Suprapubic skin (tissue), 4 donors: ENCODE measurements around the gene IL17C. TPM values are rescaled to one million over a fixed set of nuclear protein-coding genes. Genes with fewer than 3 reads are reported as not detected.
A peak's percentile ranks its signal among the peaks of the same experiment; 100 is the strongest.

ENCODE experiments used
- DNase-seq, 2 donors: peaks; one replicate each; pipeline ENCODE4 v3.0.0-alpha.2; 2019; ENCODE audit warnings: low spot score in 2 of 2
- H3K27ac ChIP-seq: fragments of 200-600 bp; sonication (generic); one replicate; pipeline ENCODE4 v1.5.1; 2019
- H3K27me3 ChIP-seq: fragments of 200-600 bp; sonication (generic); one replicate; pipeline ENCODE4 v1.5.1; 2019
- H3K36me3 ChIP-seq: fragments of 200-600 bp; sonication (generic); one replicate; pipeline ENCODE4 v1.5.1; 2019
- H3K4me1 ChIP-seq: fragments of 200-600 bp; sonication (generic); one replicate; pipeline ENCODE4 v1.5.1; 2019
- H3K4me3 ChIP-seq: fragments of 200-600 bp; sonication (generic); one replicate; pipeline ENCODE4 v1.5.1; 2019; ENCODE audit warnings: mild to moderate bottlenecking
- H3K9me3 ChIP-seq: fragments of 200-600 bp; sonication (generic); one replicate; pipeline ENCODE4 v1.5.1; 2019
- EP300 ChIP-seq: sonication (generic); formaldehyde crosslinking; IDR thresholded peaks from one replicate; pipeline ENCODE4 v1.6.1; 2017; ENCODE audit warnings: antibody characterized with exemption
- POLR2A ChIP-seq, 2 donors: fragments of 450-650 bp; IDR thresholded peaks; one replicate each; pipeline ENCODE4 v1.6.1; 2017; ENCODE audit warnings: antibody characterized with exemption in 2 of 2, mild to moderate bottlenecking in 2 of 2, moderate library complexity in 2 of 2
- POLR2AphosphoS5 ChIP-seq, 3 donors: sonication (generic); formaldehyde crosslinking; IDR thresholded peaks; one replicate each; pipeline ENCODE4 v1.6.1; 2017; ENCODE audit warnings: antibody characterized with exemption in 3 of 3
- WGBS: methylation state at CpG from one replicate; pipeline ENCODE4 v1.1.5; 2018; 5-methylcytosine and 5-hydroxymethylcytosine counted together
- total RNA-seq, 4 donors: library from RNA; depleted of rRNA; stranded (reverse); fragments of >200 nt; gene quantifications; one replicate each; pipeline ENCODE4 v1.1.0, GENCODE V29; 2016
- TF ChIP-seq, protein P1 (sequence below), 2 donors: fragments of 200-600 bp in 1 of 2; fragments of 450-650 bp in 1 of 2; sonication (generic) in 1 of 2; IDR thresholded peaks; one replicate each; pipeline ENCODE4 v1.5.1; 2016 to 2019; ENCODE audit warnings: antibody characterized with exemption in 2 of 2, mild to moderate bottlenecking in 1 of 2, moderate library complexity in 1 of 2

The IL17C gene
- total RNA-seq, 4 donors from 2014 or later = not detected

DNA sequence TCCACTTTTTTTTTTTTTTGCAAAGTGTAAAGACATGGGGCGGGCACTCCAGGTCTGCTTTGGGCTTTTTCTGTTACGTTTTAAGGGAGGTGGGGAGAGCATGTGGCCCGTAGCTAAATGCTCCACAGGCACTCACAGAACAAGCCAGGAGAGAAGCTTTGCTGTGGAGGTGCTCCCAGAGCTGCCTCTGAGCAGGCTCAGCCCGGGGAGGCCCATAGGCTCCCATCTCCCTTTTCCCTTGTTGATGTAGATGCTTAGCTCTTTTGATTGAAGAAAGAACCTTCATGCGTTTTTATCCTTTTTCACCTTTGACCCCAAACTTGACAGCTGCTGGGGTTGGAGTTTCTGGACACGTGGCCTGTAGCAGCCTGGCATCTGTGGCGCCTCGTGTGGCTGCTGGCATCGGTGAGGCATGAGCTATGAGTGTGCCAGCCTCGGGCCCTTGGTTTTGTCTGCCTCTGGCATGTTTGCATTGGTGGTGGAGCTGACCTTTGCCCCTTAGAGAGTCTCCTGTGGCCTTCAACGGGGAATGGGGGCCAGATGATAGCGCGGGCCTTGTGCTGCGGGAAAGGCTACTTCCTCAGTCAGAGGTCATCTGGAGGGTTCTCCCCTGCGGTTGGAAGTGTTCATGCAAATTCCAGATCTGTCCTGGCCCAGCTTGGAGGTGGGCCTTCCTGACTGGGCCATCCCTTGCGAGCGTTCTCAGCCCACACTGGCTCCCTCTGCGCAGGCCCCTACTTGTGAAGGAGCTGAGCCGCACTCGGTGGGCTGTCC, 20.0 kb upstream of the IL17C start:
- no peaks in the 10 kb centered on the region for H3K27me3 ChIP-seq
- WGBS = 89% methylated on average over 19 of the region's 20 CpGs
- H3K4me1 ChIP-seq = peaks cover 7% of the 10 kb centered on the region
- no peak overlapping the region for H3K4me3 ChIP-seq
- no peak for DNase-seq
- H3K9me3 ChIP-seq = no peaks in the 10 kb centered on the region
- H3K27ac ChIP-seq = no peak overlapping the region
- H3K36me3 ChIP-seq = peaks cover 45% of the 10 kb centered on the region
- TF ChIP-seq POLR2AphosphoS5 (IDR thresholded peaks at IDR 0.05) = no peak
- TF ChIP-seq, protein P1, sequence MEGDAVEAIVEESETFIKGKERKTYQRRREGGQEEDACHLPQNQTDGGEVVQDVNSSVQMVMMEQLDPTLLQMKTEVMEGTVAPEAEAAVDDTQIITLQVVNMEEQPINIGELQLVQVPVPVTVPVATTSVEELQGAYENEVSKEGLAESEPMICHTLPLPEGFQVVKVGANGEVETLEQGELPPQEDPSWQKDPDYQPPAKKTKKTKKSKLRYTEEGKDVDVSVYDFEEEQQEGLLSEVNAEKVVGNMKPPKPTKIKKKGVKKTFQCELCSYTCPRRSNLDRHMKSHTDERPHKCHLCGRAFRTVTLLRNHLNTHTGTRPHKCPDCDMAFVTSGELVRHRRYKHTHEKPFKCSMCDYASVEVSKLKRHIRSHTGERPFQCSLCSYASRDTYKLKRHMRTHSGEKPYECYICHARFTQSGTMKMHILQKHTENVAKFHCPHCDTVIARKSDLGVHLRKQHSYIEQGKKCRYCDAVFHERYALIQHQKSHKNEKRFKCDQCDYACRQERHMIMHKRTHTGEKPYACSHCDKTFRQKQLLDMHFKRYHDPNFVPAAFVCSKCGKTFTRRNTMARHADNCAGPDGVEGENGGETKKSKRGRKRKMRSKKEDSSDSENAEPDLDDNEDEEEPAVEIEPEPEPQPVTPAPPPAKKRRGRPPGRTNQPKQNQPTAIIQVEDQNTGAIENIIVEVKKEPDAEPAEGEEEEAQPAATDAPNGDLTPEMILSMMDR (IDR thresholded peaks at IDR 0.05) = no peak
- no peak for TF ChIP-seq POLR2A (IDR thresholded peaks at IDR 0.05)
- TF ChIP-seq EP300 = no peak

DNA sequence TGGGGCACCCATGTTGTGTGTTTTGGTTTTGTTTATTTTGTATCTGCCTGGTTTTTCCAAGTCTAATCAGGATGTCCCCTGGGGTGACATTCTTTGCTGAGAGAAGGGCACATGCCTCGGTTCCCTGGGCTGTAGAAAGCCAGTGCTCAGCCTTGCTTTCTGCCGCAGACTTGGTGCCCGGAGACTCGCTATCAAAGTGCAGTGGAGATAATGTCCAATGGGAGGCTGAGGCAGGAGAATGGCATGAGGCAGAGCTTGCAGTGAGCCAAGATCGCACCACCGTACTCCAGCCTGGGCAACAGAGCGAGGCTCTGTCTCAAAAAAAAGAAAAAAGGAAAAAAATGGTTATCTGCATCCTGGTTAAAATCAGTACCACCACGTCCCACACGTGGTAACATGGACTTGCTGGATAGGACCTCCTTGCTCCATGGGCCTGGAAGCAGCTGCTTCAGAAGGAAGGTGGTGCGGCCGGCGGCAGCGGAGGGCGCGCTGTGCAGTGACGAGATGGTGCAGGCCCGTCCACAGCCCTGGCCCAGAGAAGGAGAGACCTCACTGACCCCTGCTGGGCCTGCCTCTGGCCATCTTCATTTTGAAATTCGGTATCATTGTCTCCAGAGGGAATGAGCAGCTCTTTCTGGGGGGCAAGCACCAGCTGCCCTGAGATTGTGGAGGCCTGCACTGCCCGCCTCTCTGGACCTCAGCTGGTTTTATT, 19.3 kb upstream of the IL17C start:
- Histone ChIP-seq H3K9me3 (no peaks in the 10 kb centered on the region), H3K27ac (no peak overlapping the region), H3K27me3 (no peaks in the 10 kb centered on the region), H3K4me3 (no peak overlapping the region), H3K36me3 (peaks cover 52% of the 10 kb centered on the region), H3K4me1 (peaks cover 7% of the 10 kb centered on the region)
- DNase-seq = no peak
- TF ChIP-seq, protein P1 (IDR thresholded peaks at IDR 0.05) = no peak
- no peak for TF ChIP-seq POLR2A (IDR thresholded peaks at IDR 0.05)
- TF ChIP-seq POLR2AphosphoS5 (IDR thresholded peaks at IDR 0.05) = no peak
- no peak for TF ChIP-seq EP300
- whole genome bisulfite sequencing = 93% methylated on average over 19 of the region's 19 CpGs

DNA sequence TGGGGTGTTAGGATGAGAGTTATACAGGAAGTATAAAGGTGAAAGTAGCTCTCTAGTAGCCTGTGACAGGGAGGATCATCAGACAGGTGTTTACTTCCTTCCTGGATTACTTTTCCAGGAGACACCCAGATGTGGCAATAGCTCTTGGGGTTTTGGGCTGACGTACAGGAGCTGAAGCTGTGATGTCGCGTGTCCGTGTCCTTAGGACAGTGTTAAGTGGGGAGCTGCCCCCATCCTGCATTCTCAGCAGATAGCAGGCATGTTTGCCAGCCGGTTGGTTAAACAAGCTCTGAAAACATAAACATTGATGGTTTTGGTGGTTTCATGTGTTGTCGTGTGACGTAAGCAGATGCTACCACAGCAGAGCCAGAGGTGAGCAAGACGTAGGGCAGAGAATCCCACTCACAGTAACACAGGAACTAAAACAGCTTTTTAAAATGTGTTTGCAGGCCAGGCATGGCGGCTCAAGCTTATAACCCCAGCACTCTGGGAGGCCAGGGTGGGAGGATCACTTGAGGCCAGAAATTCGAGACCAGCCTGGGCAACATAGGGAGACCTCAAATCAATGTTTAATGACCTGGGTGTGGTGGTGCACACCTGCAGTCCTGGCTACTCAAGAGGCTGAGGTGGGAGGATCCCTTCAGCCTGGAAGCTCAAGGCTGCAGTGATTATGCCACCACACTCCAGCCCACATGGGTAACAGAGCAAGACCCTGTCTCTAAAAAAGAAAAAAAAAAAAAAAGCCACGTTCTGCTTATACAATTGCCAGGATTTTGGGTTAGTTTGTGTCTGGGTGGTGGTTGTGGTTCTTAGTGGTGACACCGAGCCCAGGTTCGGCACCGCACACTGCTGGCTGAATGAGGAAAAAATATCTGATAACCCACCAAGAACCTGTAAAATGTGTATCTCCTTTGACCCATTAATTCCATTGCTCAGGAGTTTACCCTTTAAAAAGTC, 18.2 kb upstream of the IL17C start:
- 87% methylated on average over 14 of the region's 14 CpGs for WGBS
- H3K27me3 ChIP-seq = no peaks in the 10 kb centered on the region
- H3K4me3 ChIP-seq = no peak overlapping the region
- H3K27ac ChIP-seq = no peak overlapping the region
- H3K9me3 ChIP-seq = no peaks in the 10 kb centered on the region
- peak in 1 of 3 donors; percentile 9 for TF ChIP-seq POLR2AphosphoS5 (IDR thresholded peaks at IDR 0.05)
- TF ChIP-seq POLR2A (IDR thresholded peaks at IDR 0.05) = no peak
- peaks cover 60% of the 10 kb centered on the region for H3K36me3 ChIP-seq
- H3K4me1 ChIP-seq = peaks cover 7% of the 10 kb centered on the region
- DNase-seq = no peak

DNA sequence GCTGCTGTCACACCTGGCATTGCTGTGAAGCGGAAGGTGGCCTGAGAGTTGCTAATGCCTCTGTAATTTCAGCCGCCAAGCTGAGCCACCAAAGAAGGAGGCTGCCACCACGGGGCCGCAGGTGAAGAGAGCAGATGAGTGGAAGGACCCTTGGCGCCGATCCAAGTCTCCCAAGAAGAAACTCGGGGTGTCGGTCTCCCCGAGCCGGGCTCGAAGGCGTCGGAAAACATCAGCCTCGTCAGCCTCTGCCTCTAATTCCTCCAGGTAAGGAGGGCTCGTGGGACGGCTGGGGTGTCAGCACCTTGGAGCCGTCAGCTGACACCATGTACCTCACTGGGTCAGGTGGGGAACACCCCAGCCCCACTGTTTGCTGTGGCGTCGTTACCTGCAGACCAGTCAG, 16.2 kb upstream of the IL17C start:
- WGBS = 94% methylated on average over 19 of the region's 19 CpGs

DNA sequence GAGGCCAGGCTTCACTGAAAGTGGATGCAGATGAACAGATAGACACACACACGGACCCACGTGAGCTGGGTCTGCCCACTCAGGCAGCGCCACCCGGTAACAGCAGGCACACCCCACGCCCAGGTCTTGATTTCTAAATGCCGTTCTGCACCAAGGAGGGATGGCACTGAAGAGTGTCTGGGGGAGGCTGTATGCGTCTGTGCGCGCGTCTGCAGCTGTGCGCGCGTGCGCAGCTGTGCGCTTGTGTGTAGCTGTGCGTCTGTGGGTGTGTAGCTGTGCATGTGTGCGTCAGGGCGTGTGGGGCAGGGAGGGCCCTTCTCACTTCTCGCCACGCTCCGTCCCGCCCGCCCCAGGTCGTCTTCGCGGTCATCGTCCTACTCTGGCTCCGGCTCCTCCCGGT, 15.5 kb upstream of the IL17C start:
- 97% methylated on average over 16 of the region's 29 CpGs for WGBS
- Histone ChIP-seq H3K4me3 (no peak overlapping the region), H3K27ac (no peak overlapping the region), H3K9me3 (no peaks in the 10 kb centered on the region), H3K4me1 (no peaks in the 10 kb centered on the region), H3K27me3 (no peaks in the 10 kb centered on the region), H3K36me3 (peaks cover 70% of the 10 kb centered on the region)
- no peak for DNase-seq
- TF ChIP-seq, protein P1 (IDR thresholded peaks at IDR 0.05) = no peak
- TF ChIP-seq POLR2AphosphoS5 (IDR thresholded peaks at IDR 0.05) (no peak), POLR2A (IDR thresholded peaks at IDR 0.05) (no peak), EP300 (no peak)

More for the DNA sequence above, 16.2 kb upstream of the IL17C start:
- Histone ChIP-seq H3K36me3 (peaks cover 67% of the 10 kb centered on the region), H3K9me3 (no peaks in the 10 kb centered on the region), H3K27ac (no peak overlapping the region), H3K27me3 (no peaks in the 10 kb centered on the region), H3K4me3 (no peak overlapping the region), H3K4me1 (peaks cover under 1% of the 10 kb centered on the region)
- no peak for DNase-seq
- TF ChIP-seq, protein P1 (IDR thresholded peaks at IDR 0.05) = no peak
- TF ChIP-seq EP300 = no peak
- no peak for TF ChIP-seq POLR2A (IDR thresholded peaks at IDR 0.05)
- no peak for TF ChIP-seq POLR2AphosphoS5 (IDR thresholded peaks at IDR 0.05)
